Right lobe of liver (tissue), 6 donors: Measurements from ENCODE around the gene FAM13A. TPM values are rescaled to one million over a fixed set of nuclear protein-coding genes. Genes with fewer than 3 reads are reported as not detected.

Experiments used
- ATAC-seq, 4 donors: fragments of 200-7000 bp; cut with Tn5 transposase; one replicate each; pipeline ENCODE4 v1.9.1; 2020; ENCODE audit warnings: mild to moderate bottlenecking in 4 of 4, moderate library complexity in 4 of 4
- DNase-seq, 3 donors: peaks; one replicate each; pipeline ENCODE4 v3.0.0-alpha.2; 2020
- H3K27ac ChIP-seq, 3 donors: fragments of 200-600 bp; one replicate each; pipeline ENCODE4 v1.8.0; 2022
- H3K27me3 ChIP-seq, 2 donors: fragments of 200-600 bp; one replicate each; pipeline ENCODE4 v1.8.0; 2022
- H3K36me3 ChIP-seq, 4 donors: fragments of 200-600 bp; sonication (generic) in 1 of 4; one replicate each; pipeline versions ENCODE4 v1.5.1 to v1.8.0; 2017 to 2022; ENCODE audit warnings: control low read depth in 1 of 4
- H3K4me1 ChIP-seq, 4 donors: fragments of 200-600 bp; sonication (generic) in 1 of 4; one replicate each; pipeline versions ENCODE4 v1.5.1 to v1.8.0; 2017 to 2022; ENCODE audit warnings: control low read depth in 1 of 4
- H3K4me3 ChIP-seq, 3 donors: fragments of 200-600 bp; one replicate each; pipeline ENCODE4 v1.8.0; 2022
- H3K9me3 ChIP-seq, 4 donors: fragments of 200-600 bp; sonication (generic) in 1 of 4; one replicate each; pipeline versions ENCODE4 v1.5.1 to v1.8.0; 2017 to 2022; ENCODE audit warnings: control low read depth in 1 of 4
- CTCF ChIP-seq, 4 donors: fragments of 200-600 bp in 3 of 4; fragments of 450-650 bp in 1 of 4; IDR thresholded peaks; one replicate each; pipeline versions ENCODE4 v1.5.1 to v1.8.0; 2016 to 2022; ENCODE audit warnings: antibody characterized with exemption in 4 of 4, mild to moderate bottlenecking in 2 of 4
- POLR2A ChIP-seq: fragments of 450-650 bp; IDR thresholded peaks from one replicate; pipeline ENCODE4 v1.6.1; 2017; ENCODE audit warnings: antibody characterized with exemption, mild to moderate bottlenecking
- whole genome bisulfite sequencing: methylation state at CpG from one replicate; pipeline ENCODE4 v1.1.6; 2018; ENCODE audit warnings: low coverage, low lambda C conversion rate; ENCODE audit not compliant: insufficient coverage; ENCODE audit errors: missing lambda C conversion rate; 5-methylcytosine and 5-hydroxymethylcytosine counted together
- intact Hi-C, 2 donors: fragments of 100-400 bp; cut with DNase I; formaldehyde crosslinking; loops; one replicate each; pipeline versions ENCODE4 v1.11.2 to v1.14.1; 2022
- total RNA-seq, 6 experiments: library from RNA; depleted of rRNA in 2 of 6; stranded (reverse); fragments of >200 nt in 2 of 6; fragmentation: NEBNext Ultra II Directional in 3 of 6; extraction: Animal tissue kit (Norgen Biotek cat#: 25700) in 3 of 6; gene quantifications; one replicate each; pipeline versions ENCODE4 v1.1.0 to v1.2.4, GENCODE V29; 2016 to 2023
- donor health status: DM: no; HTN: yes; CAD: no.
- donor health status: DM: no; HTN: no; CAD: no.
- donor health status: DM: no; HTN: no; CAD: no.
- donor health status: DM: no; HTN: yes; CAD: no.
- donor health status: DM: no; HTN: yes; CAD: no.

The FAM13A gene
- total RNA-seq, 6 experiments from 2014 or later: 28.3 to 82.5 (median 51.7) TPM

- 43% methylated on average over 2 of the region's 2 CpGs for WGBS
- no peak overlapping the region for H3K4me3 ChIP-seq
- intact Hi-C loops: loop anchor here in 1 of 2 donors (10.0 kb wide), 1 partner anchor 207 kb away; no protein-coding TSS in a partner anchor
- H3K9me3 ChIP-seq: no peaks in the 10 kb centered on the region
- no peak overlapping the region for H3K27ac ChIP-seq
- H3K36me3 ChIP-seq: no peaks in the 10 kb centered on the region
- H3K4me1 ChIP-seq: peaks cover 0 to 62% (median 6%) of the 10 kb centered on the region in 4 donors
- H3K27me3 ChIP-seq: no peaks in the 10 kb centered on the region
- TF ChIP-seq CTCF (IDR thresholded peaks at IDR 0.05) (no peak), POLR2A (no peak)
- ATAC-seq (no peak), DNase-seq (no peak)
These were observed 239.2 kb downstream of the FAM13A start for GRCh38 chr4:88817740-88818139.

- Histone ChIP-seq H3K27me3 (no peaks in the 10 kb centered on the region), H3K4me3 (no peak overlapping the region), H3K4me1 (peaks cover 0 to 58% (median 6%) of the 10 kb centered on the region in 4 donors), H3K9me3 (no peaks in the 10 kb centered on the region), H3K36me3 (no peaks in the 10 kb centered on the region), H3K27ac (no peak overlapping the region)
- TF ChIP-seq POLR2A: no peak
- TF ChIP-seq CTCF (IDR thresholded peaks at IDR 0.05): no peak
- ATAC-seq: no peak
- intact Hi-C loops: loop anchor here in 1 of 2 donors (10.0 kb wide), 1 partner anchor 208 kb away; no protein-coding TSS in a partner anchor
- 30% methylated on average over 4 of the region's 4 CpGs for WGBS
- DNase-seq: no peak
These were observed 240.6 kb downstream of the FAM13A start for GRCh38 chr4:88816360-88816759.

GRCh38 chr4:88814043-88814617, 242.9 kb downstream of the FAM13A start:
- peak in 2 of 3 donors; percentile 25 to 52 for DNase-seq
- Histone ChIP-seq H3K36me3 (no peaks in the 10 kb centered on the region), H3K9me3 (no peaks in the 10 kb centered on the region), H3K27ac (peak overlapping the region in 2 of 3 donors; percentile 8 to 21), H3K27me3 (no peaks in the 10 kb centered on the region), H3K4me3 (no peak overlapping the region), H3K4me1 (peaks cover 0 to 51% (median 11%) of the 10 kb centered on the region in 4 donors)
- WGBS: 41% methylated on average over 6 of the region's 6 CpGs
- peak; percentile 52 to 73 (median 64) for ATAC-seq
- TF ChIP-seq POLR2A: no peak
- peak; percentile 30 to 51 (median 46) for TF ChIP-seq CTCF (IDR thresholded peaks at IDR 0.05)
- intact Hi-C loops: loop anchor here in 1 of 2 donors (10.0 kb wide), 1 partner anchor 211 kb away; no protein-coding TSS in a partner anchor

- ATAC-seq (peak in 3 of 4 donors; percentile 9 to 29 (median 17)), DNase-seq (no peak)
- no peak for TF ChIP-seq CTCF (IDR thresholded peaks at IDR 0.05)
- TF ChIP-seq POLR2A: no peak
- intact Hi-C loops: loop anchor here in 1 of 2 donors (10.0 kb wide), 1 partner anchor 212 kb away; no protein-coding TSS in a partner anchor
- Histone ChIP-seq H3K4me3 (no peak overlapping the region), H3K36me3 (no peaks in the 10 kb centered on the region), H3K9me3 (no peaks in the 10 kb centered on the region), H3K27ac (no peak overlapping the region), H3K4me1 (peaks cover 0 to 53% (median 17%) of the 10 kb centered on the region in 4 donors), H3K27me3 (no peaks in the 10 kb centered on the region)
- WGBS: 47% methylated on average over 4 of the region's 4 CpGs
These were observed 244.0 kb downstream of the FAM13A start for GRCh38 chr4:88813013-88813412.
